D341Med (cell line): Measurements from ENCODE around the gene PRG3.

Experiments
- DNase-seq: peaks from one replicate; pipeline ENCODE4 v3.0.0; 2012; ENCODE audit warnings: low spot score

The PRG3 gene

DNA sequence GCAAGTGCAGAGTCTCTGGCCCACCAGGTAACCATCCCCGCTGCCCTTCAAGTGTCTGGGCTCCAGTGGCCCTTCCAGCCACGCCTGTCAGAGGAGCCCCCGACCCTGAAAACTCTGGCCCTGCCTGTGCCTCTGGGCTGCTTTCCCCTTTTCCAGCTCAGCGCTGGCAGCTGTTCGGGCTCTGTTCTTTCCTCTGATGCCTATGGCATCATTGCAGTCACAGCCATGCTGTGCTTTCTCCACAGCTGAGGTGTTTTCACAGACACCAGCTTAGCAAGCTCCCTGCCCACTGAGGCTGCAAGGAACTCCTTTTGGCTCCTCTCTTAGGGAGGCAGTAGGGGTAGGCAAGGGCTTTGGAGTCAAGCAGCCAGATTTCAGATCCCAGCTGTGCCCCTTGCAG lies 21.6 kb downstream of the PRG3 start:
- DNase-seq = no peak

GRCh38 chr11:57358991-57359390 lies 22.0 kb downstream of the PRG3 start:
- no peak for DNase-seq

GRCh38 chr11:57358543-57358961 lies 22.4 kb downstream of the PRG3 start:
- DNase-seq = no peak

DNA sequence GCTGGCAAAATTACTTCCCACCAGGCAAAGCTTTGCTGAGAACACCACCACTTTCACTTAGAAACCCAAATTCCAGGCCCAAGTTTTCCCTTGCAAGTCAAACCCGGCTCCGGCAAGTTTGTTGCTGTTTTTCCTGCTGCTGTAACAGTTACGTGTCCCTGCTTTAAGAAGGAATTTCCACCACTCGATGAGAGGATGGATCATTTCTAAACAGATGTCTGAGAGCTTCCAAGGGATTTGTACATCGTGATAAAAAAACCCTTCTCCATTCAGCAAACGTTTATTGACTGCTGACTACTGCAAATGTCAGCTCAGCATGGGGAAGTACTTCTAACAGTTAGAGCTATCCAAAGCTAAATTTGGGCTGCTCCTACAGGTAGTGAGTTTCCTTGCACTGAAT lies 23.1 kb downstream of the PRG3 start:
- no peak for DNase-seq

GRCh38 chr11:57357310-57357709 lies 23.6 kb downstream of the PRG3 start:
- DNase-seq = no peak

DNA sequence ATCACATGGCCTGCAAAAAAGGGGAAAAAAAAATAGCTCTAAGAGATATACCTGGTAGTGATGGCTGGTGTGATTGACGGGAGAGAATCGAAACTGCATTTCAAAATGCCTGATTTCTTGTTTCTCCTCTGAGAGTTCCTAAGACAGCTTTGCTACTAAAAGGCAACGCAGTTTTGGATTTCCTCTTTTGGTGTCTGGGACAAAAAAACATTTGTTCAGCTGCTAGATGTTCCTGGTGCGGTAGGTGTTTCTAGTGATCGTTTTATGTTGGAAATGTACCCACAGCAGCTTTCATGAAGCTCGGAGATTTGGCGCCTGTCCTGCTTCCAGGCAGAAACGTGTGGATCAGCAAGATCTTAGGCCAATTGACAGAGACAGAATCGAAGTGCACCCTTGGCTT lies 24.7 kb downstream of the PRG3 start:
- no peak for DNase-seq

DNA sequence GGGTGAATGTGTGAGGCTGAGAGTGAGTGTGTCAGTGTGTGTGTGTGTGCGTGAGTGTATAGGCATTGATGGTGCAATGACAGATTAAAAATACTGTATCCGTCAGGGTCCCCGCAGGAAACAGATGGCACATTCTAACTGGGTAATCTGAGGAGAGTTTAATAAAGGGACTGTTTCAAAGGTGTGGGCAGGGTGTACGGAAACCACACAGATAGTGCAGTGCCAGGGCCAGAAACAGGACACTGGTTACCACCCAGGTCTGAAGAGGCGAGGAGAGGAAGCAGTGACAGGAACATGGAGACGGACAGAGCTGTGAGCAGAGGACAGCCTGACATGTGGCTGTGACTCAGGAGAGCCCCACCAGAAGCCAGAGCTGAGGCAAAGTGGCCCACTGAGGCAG lies 26.3 kb downstream of the PRG3 start:
- no peak for DNase-seq

DNA sequence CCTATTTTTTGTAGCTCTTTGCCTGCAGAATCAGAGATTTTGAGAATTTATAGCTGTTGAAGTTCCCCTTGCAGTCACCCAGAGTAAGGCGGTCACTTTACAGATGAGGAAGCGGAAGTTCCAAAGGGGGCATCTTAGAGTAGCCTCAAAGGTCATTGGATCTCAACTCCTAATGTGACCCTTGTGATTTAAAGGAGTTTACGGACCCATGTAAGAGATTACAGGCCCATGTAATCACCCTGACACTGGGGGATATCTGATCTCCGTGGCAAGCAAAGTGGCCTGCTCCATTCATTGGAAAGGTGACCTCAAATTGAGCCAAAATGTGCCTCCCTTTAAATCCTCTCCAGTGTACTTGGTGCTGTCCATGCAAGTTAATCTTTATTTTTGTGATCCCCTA lies 27.1 kb downstream of the PRG3 start:
- no peak for DNase-seq

DNA sequence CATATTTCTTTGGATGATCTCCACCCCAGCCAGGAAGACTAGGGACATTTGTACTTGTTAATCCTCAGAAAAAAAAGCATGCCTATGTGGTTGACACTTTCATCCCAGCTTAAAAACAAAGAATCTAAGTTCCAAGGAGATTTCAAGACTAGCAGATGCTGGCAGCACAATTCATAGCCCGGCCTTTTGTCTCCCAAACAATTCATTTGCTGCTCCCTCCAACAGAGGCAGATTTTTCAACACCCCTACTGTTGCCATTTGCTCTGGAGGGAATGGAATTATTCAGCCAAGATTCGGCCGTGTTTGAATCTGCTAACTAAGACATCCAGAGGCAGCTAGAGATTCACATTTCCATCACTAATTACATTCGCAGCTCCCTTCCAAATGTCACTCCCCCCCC lies 27.5 kb downstream of the PRG3 start:
- no peak for DNase-seq

GRCh38 chr11:57353036-57353435 lies 27.9 kb downstream of the PRG3 start:
- DNase-seq = no peak

- DNase-seq = peak; percentile 58
Observed at GRCh38 chr11:57349491-57350274, 31.3 kb downstream of the PRG3 start.

DNA sequence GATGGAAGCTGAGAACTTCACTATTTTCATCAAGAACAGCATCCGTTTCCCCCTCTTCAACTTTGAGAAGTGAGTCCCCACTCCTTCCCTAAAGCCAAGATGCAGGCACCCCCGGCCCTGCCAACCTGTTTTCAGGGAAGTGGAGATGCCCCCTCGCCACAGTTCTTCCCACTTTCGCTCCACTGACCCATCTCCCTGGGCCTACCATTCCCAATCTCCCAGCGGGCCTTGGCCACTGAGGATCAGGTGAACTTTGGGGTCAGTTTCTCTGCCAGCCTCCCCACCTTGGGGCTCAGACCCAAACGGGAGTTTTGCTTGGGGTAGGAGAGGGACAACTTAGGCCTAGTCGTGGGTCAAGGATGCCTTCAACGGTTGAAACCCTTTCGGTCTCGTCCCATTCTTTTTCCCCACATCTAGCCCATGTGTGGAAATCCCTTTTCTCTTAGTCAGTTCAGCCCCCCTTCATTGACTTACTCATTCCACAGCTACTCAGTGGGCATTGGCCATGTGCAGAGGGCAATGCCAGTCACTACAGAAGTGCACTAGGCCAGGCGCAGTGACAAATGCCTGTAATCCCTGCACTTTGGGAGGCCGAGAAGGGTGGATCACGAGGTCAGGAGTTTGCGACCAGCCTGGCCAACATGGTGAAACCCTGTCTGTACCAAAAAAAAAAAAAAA lies 32.2 kb downstream of the PRG3 start:
- DNase-seq = no peak

DNA sequence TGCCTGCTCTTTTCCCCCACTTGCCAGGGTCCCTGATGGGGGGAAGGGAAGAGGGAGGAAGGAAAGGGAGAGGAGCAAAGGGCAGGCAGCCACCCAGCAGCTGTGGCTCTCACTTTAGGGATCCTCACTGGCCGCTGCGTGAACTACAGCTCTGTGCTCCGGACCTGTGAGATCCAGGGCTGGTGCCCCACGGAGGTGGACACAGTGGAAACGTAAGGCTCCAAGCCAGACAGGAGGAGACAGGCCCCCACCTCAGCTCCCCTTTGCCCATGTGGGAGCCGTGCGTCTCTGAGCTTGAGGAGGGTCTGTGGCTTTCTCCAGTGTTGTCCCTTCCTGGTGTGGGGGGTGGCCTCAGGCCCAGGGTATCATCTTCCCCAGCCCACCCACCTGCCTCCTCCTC lies 32.9 kb downstream of the PRG3 start:
- DNase-seq = no peak

DNA sequence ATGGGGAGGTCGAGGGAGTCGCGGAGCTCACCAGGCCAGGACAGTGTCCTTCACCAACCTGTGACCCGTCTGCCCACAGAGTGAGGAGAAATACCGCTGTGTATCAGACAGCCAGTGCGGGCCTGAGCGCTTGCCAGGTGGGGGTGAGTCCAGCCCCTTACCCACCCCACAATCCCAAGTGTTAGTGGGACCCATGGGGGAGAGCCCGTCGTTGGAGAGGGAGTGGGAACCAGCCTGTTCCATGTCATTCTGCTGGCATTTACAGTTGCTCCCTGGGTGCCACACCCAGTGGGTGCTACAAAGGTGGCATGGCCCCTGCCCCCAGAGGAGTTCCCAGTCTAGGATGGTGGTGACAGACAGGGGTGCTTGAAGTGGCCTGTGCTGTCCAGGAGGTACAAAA lies 33.6 kb downstream of the PRG3 start:
- DNase-seq = no peak

- peak; percentile 80 for DNase-seq
Observed at GRCh38 chr11:57345555-57346211, 35.3 kb downstream of the PRG3 start.

DNA sequence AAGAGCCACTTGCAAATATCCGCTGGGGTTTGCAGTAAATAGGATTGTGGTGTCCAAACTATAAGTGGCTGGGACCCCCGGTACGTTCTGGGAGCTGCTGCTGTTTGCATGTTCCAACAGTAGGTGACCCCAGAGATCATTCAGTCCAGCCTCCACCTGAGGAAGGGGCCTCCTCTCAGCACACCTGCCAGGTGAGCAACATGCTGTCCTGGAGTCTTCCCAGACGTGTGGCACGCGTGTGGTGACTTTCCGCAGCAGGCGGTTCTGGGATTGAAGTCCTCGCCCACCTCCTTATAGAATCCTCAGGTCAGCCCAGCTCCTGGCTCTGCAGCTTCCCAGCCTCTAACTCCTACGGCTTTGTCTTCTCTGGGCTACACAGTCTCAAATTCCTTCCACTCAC lies 36.1 kb downstream of the PRG3 start:
- DNase-seq = no peak

DNA sequence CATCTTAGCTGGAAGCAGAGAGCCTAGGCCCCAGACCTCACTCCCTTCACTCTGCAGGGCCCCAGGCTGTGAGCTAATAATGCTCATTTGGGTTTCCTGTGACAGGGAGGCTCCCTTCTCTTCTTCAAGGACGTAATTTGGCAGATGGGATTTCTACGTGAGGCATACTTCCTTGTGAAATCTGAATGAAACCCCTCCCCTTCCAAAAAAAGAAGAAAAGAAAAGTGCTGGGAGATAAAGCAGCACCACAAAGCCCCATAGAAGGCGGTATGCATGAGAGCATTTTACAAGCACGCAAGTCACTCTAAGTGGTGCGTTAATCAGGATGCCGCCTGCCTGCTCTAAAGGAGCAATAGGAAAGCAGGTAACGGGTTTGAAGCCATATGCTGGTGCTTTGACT lies 37.1 kb downstream of the PRG3 start:
- DNase-seq = no peak

DNA sequence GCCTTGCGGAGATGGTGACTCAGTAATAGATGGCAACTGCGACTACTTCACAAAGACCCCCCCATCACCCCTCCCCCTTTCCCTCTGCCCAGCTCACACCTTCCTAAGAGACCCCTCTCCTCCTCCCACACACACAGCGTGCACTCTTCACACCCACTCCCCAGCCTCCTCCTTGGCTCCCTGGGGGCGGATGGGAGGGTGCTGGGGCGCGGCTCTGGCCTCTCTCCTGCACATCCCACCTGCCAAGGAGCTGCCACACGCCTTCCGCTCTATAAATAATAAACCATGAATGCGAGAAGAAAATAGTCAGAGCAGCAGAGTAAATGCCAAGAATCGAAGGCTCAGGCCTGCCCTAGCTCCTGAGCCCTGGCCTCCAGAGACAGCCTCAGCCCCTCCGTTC lies 38.2 kb downstream of the PRG3 start:
- DNase-seq = no peak

GRCh38 chr11:57341250-57341808 lies 39.6 kb downstream of the PRG3 start:
- DNase-seq = no peak

DNA sequence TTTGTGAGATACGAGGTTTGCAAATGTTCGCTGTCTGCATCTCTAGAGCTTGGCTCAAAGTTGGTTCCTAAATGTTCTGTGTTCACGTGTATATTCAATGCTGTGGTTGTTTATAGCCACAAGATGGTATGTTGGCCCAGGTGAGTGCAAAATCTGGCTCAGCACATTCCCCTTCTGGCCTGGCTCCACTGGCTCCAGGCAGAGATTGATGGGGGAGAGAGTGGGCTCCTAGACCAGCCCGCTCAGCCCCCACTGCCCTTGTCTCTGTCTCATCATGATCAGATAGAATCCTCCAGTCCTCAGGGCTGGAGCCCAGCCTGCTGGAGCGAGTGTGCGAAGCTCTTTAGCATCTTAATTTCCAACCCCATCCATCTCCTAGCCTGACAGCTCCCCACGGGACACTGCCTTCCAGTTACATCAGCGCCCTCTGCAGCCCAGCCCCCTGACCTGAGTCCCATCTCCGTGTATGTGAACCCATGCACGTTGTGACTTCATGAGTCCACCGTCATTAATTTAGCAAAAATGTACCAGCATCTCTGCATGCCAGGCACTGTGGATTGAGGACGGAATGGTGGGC lies 40.8 kb downstream of the PRG3 start:
- peak; percentile 72 for DNase-seq

DNA sequence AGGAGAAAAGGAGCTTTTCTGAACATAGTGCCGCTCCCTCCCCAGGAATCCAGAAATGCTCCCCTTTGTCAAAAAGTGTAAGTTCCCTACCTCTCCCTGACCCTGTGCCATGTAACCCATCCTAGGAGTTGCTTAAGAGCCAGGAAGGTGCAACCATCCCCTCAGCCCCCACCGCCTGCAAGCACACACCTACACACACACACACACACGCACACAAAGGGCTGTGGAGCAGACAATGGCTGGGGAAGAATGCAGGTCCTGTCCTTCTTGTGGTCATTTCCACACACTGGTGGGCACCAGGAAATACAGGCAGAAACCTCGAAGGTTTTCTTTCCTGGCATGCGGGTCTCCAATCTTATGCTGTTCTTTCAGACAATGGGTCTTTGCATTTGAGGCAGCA lies 41.6 kb downstream of the PRG3 start:
- DNase-seq = no peak

DNA sequence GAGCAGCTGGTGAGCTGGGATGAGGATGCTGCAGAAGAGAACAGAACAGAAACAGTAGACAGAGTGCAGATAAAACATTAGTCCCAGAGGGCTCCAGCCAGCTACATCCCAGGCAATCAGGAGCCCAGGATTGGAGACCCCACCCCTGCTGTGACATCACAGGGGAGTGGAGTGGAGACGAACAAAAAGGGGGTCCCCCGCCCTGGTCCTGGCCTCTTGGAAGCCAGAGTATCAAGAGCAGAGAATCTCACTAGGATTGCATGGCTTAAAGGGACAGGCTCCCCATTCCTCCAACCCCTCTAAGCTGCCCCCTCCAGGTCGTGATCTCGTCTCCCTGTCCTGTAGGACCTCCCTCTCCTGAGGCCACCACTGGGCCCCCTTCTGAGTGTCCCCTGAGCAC lies 42.8 kb downstream of the PRG3 start, which contains the start of gene P2RX3:
TSS of gene P2RX3 (plus strand) at position 211 of the 400 bp plus-strand sequence. CDS start 199 bp downstream, outside the sequence.
- DNase-seq = no peak
